GM10248 (cell line): Measurements from ENCODE around the gene SIRT4.

Source experiments
- CTCF ChIA-PET: fragments of 300-600 bp; sonication (Branson Sonifier 250); formaldehyde crosslinking; extraction: SDS; loops from one replicate; lab custom pipeline; 2021; ENCODE audit warnings: antibody characterized with exemption; lab: Yijun Ruan, JAX
- POLR2A ChIA-PET: fragments of 350-650 bp; sonication (Branson Sonifier 250); formaldehyde crosslinking; extraction: SDS; loops from one replicate; lab custom pipeline; 2020; ENCODE audit warnings: antibody characterized with exemption; lab: Yijun Ruan, JAX
- DNase-seq: peaks from one replicate; pipeline ENCODE4 v3.0.0; 2012; ENCODE audit errors: extremely low spot score
- TF ChIP-seq, protein P1 (sequence below): IDR thresholded peaks from 2 replicates; pipeline ENCODE4 v1.5.1; 2012; ENCODE audit warnings: mild to moderate bottlenecking, low read depth; ENCODE audit errors: extremely low read depth, missing control alignments, control extremely low read depth

SIRT4 gene

DNA sequence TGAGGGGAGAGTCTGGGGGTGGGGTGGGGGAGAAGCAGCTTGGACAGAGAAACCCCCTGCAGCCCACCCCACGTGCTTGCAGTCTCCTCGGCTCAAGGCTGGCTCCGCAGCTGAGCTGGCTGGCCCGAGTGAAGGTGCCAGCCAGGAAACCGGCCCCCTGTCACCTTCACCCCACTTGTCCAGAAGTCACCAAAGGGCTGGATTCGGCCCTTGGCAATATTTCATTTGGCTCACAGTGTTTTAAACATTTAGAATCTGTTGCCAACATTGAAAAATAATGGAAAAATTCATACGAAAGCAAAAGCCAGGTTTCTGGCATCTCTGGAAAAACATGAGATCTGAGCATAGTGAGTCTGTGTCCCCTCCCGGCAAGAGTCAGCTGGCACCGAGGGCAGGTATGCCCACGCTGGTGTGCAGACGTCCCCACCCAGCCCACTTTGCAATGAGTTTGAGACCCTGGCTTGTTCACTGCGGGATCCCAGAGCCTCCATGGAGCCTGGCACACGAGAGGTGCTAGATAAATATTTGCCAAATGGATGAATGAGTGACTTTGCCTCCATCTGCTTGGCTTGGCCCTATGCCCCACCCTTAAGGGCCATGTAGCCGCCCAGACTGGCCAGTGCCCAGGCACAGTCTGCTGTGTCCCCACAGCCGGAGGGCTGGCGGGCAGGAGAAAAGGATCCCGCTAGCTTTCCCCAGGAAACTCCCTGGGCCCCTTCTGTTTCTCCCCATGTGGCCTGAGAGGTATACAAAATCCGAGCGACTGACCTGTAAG, 48.6 kb downstream of the SIRT4 start:
- TF ChIP-seq, protein P1, sequence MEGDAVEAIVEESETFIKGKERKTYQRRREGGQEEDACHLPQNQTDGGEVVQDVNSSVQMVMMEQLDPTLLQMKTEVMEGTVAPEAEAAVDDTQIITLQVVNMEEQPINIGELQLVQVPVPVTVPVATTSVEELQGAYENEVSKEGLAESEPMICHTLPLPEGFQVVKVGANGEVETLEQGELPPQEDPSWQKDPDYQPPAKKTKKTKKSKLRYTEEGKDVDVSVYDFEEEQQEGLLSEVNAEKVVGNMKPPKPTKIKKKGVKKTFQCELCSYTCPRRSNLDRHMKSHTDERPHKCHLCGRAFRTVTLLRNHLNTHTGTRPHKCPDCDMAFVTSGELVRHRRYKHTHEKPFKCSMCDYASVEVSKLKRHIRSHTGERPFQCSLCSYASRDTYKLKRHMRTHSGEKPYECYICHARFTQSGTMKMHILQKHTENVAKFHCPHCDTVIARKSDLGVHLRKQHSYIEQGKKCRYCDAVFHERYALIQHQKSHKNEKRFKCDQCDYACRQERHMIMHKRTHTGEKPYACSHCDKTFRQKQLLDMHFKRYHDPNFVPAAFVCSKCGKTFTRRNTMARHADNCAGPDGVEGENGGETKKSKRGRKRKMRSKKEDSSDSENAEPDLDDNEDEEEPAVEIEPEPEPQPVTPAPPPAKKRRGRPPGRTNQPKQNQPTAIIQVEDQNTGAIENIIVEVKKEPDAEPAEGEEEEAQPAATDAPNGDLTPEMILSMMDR, result no peak
- DNase-seq, result no peak
- POLR2A ChIA-PET, result no interaction called here
- CTCF ChIA-PET, result no interaction called here

DNA sequence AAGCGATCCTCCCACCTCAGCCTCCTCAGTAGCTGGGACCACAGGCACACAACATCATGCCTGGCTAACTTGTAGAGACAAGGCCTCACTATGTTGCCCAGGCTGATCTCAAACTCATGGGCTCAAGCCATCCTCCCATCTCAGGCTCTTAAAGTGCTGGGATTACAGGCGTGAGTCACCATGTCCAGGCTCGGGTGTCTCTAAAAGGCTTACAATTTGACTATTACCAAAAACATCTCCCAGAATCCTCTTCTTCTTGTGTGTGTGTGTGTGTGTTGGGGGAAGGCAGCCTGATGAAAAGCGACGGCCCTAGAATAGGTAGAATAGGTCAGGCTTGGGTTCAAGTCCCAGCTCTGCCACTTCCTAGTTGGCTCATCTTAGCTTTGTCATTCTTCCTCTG, 50.0 kb downstream of the SIRT4 start:
- ChIA-PET POLR2A (interaction anchor here (1.0 kb wide), 1 partner anchor 15 kb away, joined by 6 read pairs; no protein-coding TSS in a partner anchor), CTCF (interaction anchor here (1.1 to 1.7 kb wide), 3 partner anchors 10 to 24 kb away, joined by 3 to 7 read pairs (median 3); no protein-coding TSS in a partner anchor)
- TF ChIP-seq, protein P1, result no peak
- no peak for DNase-seq

DNA sequence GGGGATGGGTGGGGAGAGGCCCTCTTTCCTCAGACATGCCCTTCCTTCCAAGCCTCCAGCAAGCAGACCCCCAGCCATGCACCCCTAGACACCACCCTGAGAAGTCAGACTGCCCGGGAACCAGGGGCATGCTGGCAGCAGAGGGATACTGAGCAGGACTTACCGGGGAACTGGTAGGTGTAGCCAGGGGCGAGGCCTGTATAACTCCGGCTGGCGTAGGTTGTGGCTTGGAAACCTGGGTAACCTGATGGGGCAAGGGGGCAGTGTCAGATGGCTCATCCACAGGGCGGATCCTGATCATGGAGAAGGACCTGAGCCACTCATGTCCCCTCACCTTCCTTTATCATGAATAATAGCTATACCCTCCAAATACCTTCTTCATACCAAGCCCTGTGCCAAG, 51.0 kb downstream of the SIRT4 start:
- POLR2A ChIA-PET, result interaction anchor here (1.0 kb wide), 1 partner anchor 14 kb away, joined by 6 read pairs; no protein-coding TSS in a partner anchor
- DNase-seq, result no peak
- CTCF ChIA-PET, result interaction anchor here (0.6 to 1.9 kb wide), 4 partner anchors 9 to 234 kb away, joined by 3 to 5 read pairs (median 3); no protein-coding TSS in a partner anchor
- TF ChIP-seq, protein P1, result no peak

DNA sequence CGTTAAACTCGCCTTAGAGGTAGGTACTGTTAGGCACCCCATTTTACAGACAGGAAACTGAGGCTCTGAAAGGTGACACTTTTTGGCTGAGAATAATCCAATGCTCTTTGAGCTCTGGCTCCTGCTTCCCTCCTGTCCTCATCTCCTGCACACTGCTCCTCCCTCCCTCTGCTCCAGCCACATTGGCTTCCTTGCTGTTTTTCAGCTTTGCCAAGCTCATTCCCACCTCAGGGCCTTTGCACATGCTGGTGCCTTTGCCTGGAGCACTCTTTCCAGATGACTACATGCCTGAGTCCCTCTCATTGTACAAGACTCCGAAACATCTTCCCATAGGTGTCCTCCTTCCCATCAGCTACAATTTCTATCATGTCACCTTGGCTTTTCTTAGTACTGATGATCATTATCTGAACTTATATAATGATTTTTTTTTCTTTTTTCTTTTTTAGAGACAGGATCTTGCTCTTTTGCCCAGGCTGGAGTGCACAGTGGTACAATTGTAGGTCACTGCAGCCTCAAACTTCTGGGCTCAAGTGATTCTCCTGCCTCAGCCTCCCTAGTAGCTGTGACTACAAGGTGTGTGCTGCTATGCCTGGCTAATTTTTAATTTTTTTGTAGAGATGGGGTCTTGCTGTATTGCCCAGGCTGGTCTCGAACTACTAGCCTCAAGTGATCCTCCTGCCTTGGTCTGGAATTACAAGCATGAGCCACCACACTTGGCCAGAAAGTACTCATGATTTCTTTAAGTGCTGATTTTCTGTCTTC, 51.6 kb downstream of the SIRT4 start:
- ChIA-PET CTCF (interaction anchor here (1.0 to 2.2 kb wide), 4 partner anchors 11 to 98 kb away, joined by 3 to 8 read pairs (median 4); no protein-coding TSS in a partner anchor), POLR2A (no interaction called here)
- DNase-seq, result no peak
- TF ChIP-seq, protein P1, result no peak

DNA sequence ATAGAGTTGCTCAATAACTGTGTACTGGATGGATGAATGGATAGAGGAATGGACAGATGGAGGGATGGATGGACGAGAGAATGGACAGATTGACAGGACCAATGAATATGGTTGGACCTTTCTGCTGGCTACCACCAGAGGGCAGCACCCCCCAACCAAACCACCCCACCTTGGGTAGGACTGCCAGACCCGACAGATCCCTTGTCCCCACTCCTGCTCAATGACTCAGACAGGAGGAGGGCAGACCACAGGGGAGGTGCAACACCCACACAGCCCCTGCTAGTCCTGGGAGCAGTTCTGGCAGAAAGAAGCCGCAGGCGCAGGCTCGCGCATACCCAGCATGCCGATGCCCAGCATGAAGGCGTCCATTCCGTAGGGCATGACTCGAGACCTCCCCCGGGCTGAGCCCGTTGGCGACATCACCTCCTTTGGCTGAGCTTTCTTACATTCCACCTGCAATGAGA, 54.5 kb downstream of the SIRT4 start:
- TF ChIP-seq, protein P1, result peak; percentile 81
- ChIA-PET POLR2A (no interaction called here), CTCF (interaction anchor here (0.7 to 1.8 kb wide), 19 partner anchors 8 to 640 kb away, joined by 3 to 18 read pairs (median 4); no protein-coding TSS in a partner anchor)
- DNase-seq, result peak; percentile 81

DNA sequence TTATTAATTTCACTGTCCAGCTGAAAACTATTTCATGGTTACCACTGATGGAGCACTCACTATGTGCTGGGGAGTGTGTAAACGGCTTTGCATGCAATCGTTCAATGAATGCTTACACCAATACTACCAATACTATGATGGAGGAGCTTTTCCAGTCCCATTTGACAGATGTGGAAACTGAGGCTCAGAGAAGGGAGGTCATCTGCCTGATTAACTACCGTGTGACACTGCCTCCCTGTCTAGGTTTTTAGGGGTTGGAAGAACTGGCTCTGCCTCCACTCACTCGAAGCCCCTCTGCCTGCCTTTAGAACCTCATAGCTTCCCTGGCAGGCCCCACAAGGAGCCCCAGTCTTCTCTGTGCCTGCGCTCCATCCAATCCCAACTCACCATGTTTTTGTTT, 55.0 kb downstream of the SIRT4 start:
- POLR2A ChIA-PET, result no interaction called here

More for the DNA sequence above, 55.0 kb downstream of the SIRT4 start:
- DNase-seq, result no peak
- TF ChIP-seq, protein P1, result no peak
- CTCF ChIA-PET, result interaction anchor here (0.7 to 1.8 kb wide), 20 partner anchors 8 to 640 kb away, joined by 3 to 18 read pairs (median 4); no protein-coding TSS in a partner anchor
